ENCODE data around the gene ICAM5.
"Not testable (repeated sequence)": the region's sequence is repeated elsewhere in the genome, so short reads cannot be mapped to it uniquely, and the experiment has no call there.

The ICAM5 gene

DNA sequence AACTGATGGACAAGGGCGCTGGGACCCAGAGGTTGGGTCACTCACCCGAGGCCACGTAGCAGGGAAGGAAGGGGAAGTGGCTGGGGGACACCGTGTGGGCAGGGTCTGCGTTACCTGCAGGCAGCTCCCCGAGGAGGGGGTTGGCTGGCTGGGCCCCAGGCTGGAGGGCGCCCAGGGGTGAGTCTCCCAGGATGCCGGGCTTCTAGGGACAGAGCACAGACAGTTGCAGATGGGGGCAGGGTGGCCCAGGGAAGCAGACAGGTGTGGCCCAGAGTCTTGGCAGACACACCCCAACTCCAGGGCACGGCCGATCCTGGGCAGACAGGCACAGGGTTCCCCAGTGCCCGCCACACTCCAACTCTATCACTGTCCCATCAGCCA is 31.7 kb downstream of the ICAM5 start:
- DNase-seq: no peak

DNA sequence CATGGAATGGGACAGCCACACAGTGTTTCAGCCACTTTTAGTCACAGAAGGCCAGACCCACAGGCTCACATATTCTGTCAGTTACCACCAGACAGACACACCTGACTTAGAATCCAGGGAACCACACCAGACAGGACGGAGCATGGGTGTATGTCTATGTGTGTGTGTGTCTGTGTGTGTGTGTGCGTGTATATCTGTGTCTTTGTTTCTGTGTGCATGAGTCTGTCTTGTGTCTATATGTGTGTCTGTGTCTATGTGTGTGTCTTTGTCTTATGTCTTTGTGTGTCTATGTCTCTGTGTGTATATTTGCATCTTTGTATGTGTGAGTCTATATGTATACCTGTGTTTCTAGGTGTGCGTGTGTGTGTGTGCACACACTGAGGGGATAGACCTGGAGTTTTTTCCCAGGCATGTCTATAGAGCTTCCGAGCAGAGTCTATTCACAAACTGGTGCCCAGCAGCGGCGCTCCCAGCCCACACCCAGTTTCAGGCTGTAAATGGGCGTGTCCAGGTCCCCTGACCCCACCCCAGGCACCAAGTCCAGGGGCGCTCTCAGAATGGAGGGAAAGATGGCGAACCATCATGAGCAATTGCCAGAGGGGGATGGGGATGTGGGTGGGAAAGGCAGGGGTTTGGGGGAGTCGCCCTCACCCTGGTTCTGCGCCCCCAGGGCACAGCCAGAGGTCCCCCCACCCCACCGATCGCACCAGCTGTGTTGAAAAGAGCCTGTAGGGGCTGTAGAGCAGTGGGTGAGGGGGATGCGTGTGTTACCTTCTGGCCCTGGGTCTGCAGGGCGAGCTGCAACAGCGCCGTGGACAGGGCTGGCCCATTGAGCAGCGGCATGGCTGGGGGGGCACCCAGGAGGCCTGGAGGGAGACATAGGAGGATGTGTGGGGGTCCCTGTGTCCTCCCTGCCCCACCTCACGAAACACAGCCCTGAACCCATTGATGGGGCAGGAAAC is 32.4 kb downstream of the ICAM5 start:
- no peak for DNase-seq

DNA sequence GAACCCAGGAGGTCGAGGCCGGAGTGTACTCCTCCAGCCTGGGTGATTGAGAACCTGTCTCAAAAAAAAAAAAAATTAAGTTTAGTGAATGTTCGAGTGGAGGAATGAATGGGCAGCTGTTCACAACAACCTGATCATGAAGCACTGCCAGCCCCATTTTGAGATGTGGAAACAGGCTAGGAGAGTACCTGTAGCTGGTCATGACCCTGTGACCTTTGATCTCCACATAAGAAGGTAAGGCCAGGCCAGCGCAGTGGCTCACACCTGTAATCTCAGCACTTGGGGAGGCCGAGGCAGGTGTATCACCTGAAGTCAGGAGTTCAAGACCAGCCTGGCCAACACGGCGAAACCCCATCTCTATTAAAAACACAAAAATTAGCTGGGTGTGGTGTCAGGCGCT is 36.0 kb downstream of the ICAM5 start:
- DNase-seq: no peak

DNA sequence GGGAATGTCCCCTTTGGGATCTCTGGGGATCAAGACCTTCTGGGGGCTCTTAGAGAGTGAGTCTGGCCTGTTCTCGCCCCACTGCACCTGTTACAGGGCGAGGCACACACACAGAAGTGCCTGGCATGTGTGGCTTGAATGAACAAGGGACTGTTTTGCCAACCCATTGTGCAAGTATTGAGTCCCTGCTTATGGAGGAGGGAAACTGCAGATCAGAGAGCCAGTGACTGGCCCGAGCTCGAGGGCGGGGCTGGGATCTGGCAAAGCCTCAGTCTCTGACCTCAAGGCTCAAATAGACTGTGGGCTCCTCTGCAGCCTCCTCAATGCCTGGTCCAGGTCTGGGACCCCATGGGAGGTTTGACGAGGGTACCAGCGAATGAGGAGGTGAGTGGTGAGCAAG is 38.0 kb downstream of the ICAM5 start:
- no peak for DNase-seq

DNA sequence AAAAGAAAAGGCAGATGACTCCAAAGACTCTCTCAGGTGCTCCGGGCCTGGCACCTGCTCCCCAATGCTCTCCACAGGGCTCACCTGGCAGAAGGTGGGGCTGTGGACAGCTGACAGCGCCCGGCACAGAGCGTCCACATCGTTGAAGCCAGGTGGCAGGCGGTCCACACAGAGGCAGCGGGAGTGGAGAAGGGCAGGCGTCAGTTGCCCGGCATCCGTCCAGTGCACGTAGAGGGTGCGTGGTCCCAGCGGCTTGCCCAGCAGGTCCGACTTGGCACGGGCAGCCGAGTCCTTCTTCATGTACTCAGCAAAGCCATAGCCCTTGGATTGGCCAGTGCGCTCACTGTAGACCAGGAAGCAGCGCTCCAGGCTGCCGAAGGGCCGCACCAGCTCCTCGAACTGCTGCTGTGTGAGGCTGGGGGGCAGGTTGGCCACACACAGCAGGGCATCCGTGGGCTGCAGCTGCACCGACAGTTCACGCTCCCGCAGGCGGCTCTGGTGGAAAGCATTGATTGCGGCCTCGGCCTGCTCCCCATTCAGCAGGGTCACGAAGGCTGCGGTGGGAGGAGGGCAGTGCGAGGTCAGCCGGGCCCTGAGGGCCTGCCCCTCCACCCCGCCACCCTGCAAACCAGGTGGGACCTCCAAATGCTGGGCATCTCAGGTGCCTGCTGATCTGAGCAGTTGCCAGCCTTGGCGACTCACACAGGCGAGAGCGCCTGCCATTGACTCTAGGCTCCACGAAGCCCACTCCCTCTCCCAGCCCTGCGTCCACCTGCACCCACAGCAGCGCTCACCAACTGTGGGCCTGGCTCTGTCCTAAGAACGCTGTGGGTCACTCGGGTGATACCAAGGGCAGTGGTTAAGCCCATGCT is 39.0 kb downstream of the ICAM5 start:
- DNase-seq: no peak

DNA sequence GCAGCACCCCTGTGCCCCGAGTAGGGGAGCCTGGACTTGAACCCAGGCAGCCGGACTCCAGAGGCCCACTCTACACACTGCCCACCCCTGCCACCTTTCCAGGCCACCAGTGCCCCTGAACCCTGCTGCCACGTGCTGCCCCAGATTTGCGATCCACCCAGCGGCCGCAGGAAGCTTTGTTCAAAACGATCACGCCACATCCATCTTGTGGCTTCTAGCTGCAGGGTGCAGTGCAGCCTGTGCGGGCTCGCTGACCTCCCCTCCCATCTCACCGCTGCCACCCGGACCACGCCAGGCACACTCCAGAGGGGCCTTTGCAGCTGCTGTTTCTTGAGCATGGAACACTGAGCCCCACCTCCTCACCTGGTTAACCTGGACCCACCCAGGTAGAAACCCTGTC is 39.8 kb downstream of the ICAM5 start:
- no peak for DNase-seq

DNA sequence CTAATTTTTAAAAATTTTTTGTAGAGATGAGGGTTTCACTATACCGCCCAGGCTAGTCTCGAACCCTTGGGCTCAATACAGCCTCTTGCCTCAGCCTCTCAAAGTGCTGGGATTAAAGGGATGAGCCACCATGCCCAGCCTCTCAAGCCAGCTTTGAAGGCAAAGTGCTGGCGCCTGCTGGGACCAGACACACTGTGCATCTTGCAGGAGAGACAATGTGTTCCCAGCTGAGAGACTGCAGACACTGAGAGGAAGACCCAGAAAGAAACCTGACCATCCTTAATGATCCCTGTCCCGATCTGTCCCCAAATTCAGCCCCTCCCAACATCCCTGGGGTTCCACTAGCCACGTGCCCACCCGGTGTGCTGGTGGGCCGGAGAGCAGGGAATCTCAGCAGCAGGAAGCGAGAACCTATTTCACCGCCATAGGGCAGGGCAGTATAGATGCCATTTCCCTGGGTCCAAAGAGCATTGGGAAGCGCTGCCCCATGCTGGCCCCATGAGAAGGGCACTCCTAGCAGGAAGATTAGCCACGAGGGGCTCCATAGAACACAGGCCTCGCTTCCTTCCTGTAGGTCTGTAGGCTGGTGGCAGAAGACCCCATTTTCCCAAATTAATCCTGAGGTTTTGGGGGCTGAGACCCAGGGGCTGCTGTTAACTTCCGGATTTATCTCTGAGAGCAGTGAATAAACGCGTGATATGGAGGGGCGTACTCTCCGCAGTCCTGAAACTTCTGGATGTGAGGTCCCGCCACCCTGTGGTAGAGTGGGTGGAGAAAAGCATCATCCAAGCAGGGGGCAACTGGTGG is 42.6 kb downstream of the ICAM5 start:
- DNase-seq: peak; percentile 42

DNA sequence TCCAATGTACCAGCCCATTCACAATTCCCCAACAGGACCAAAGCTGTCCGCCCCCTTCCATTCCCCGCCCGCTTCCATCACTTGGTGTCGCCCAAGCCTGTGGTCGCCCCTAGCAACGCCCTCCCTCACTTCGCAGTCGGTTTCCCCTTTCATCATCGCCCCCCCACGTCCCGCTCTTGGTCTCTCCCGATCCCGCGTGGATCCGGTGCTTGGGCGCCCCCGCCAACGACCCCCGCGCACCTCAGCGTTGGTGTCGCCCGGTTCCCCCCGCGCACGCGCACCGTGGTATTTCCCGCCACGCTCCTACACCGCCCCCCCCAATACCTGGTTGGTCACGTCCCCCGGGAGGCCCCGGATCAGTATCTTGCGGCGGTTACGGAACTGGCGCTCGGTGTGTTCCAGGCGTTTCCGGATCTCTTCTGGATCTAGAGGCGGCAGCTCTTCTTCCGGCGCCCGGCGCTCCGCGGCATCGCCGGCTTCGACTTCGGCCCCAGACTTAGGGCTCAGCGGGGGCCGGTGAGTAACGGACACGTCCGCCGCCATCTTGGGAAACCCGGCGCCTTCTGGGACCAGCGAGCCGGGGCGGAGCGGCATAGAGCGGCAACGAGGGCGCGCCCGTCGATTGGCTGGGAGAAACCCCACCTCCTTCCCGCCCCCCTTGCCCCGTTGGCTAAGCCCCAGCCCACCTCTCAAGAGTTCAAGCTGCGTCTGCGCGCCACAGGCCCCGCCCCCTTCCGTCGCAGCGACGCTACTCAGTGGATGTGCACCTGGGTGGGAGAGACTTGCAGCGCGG is 43.4 kb downstream of the ICAM5 start, which contains the start of gene RAVER1:
RAVER1 (minus strand) TSS at position 565 of the 793 bp plus-strand sequence; CDS start at position 543, 22 bp downstream.
- peak; percentile 98 for DNase-seq

DNA sequence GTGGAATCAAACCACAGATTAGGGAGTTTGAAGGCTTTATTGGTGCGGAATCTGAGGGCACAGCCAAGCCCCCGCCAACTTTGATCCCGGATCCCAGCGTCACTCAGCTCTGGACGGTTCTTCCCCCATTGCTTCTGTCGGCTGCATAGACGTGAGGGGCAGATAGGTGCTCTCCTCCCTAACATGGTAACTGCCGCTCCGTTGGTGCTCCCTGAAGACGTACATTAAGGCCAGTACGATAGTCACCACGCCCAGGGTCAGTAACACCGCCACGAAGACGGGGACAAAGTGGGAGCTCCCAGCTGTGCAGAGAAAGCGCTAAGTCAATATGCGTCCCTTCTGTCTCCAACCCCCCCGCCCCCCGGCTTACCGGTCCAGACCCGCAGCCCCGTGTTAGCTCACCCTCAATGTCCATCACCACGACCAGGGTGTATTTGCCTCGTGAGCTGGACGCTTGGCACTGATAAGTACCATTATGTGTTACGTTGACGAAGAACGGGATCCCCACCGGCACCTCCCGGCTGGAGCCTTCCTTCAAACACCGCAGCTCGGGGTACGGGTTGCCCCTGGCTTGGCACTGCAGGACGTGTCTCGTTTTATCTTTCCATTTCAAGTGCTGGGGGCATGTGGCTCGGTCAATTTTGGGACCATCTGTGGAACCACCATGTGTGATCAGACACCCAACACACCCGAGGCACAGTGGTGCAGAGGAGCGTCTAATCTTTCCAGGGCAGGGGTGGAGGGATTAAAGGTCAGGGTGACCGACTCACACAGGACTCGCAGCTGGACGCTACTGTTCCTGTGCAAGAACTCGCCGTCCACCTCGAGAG is 44.2 kb downstream of the ICAM5 start:
- DNase-seq: peak; percentile 35

DNA sequence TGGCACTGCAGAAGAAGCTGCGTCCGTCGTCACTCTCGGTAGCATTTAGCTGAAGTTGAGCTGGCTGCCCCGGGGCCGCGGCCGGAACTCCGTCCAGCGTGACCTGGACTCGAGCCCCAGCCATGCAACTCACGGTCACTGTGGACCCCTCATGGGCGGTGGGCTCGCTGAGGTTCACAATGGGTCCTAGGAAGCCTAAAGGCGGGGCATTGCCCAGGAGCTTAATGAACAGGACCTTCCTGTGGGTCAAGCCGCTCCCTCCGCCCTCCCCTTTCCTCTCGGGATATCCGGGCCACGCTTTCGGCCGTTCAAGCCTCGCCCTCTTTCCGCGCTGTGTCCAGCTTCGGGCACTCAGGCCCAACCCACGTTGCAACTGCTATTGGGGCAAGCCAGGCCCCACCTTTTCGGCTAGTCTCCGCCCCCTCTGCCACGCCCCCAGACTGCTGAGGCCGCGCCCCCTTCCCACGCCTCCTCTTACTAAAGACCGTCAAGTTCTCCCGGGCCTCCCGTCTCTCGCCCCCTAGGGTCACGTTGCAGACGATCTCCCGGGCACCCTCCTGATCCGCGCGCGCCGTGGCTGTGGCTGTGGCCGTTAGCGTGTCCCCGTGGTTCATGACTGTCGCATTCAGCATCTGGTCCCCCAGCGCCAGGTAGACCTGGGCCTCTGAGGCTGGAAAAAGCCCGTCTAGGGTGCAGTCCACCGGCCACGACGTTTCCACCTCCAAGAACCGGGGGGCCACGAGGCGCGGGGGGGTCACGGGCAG is 45.0 kb downstream of the ICAM5 start:
- DNase-seq: peak; percentile 93

DNA sequence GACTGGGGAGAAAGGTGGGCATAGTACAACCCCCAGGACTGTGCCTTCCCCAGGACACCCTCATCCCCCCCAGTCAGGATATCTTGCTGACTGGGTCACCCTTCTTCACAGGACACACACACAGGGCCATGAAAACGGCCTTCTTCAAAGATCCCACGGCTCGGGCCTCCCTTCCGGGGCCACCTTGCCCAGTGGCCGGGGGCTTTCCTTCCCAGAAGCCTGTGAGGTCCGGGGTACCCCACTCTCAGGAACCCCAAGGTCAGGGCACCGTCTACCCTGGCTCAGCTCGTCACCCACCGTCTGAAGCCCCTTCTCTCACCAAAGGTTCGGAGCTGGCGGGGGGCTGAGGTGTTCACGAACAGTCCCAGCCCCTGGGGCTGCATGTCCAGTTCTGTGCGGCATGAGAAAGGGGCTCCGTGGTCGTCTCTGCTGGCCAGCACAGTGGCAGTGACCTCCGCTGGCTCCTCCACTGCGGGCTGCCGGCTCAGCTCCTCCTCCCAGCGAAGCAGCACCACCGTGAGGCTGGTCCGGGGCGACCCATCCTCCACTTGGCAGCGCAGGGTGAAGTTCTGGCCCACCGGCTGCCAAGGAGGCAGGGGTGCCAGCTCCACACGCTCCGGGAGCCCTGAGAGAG is 45.7 kb downstream of the ICAM5 start:
- DNase-seq: no peak

DNA sequence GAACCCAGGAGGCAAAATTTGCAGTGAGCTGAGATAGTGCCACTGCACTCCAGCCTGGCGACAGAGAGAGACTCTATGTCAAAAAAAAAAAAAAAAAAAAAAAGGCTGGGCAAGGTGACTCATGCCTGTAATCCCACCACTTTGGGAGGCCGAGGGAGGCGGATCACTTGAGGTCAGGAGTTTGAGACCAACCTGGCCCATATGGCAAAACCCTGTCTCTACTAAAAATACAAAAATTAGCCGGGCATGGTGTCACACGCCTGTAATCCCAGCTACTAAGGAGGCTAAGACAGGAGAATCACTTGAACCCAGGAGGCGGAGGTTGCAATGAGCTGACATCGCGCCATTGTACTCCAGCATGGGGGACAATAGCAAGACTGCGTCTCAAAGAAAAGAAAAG is 47.0 kb downstream of the ICAM5 start:
- not testable (repeated sequence) for DNase-seq

DNA sequence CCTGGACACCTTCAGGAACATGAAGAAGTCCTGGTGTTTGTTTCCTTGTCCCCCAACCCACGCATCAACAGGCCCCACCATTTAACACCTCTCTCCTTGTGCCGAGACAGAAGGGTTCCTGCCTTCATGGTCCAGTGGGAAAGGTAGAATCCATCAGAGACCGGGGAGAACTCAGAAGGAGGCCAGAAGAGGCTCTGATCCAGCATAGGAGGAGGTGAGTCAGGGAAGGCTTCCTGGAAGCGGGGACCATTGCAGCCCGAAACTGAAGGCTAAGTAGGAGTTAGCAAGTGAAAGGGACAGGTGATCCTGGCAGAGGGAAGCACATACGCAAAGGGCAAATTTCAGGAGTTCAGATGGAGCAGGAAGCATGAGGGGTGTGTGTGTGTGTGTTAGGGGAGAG is 49.2 kb downstream of the ICAM5 start:
- DNase-seq: no peak

DNA sequence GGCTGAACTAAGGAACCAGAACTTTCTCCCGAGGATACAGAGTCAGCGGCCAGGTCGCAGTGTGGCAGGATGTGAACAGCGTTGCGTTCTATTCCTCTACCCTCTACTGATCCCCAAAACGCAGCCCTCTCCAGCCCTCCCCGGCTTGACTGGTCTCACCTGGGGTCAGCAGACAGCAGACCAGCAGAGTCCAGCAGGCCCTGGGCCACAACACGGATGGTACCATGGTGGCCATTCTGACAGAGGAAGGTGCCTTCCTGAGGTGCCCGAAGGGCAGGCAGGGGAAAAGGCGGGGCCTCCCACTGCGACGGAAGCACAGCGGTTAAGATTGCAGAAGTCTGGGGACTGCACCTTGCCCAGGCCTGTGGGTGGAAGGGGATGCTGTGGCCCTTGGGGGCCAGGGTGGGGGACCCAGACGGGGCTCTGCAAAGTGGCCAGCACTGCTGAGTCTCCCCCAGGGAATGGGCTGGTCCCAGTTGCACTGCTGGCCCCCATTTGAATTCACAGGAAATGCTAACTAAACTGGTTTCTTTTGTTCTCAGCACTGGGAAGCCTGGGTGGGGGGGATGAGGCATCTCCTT is 49.7 kb downstream of the ICAM5 start, which contains the start of gene ICAM3:
ICAM3 (minus strand) TSS at position 245 of the 581 bp plus-strand sequence; CDS start at position 235, 10 bp downstream.
- no peak for DNase-seq

DNA sequence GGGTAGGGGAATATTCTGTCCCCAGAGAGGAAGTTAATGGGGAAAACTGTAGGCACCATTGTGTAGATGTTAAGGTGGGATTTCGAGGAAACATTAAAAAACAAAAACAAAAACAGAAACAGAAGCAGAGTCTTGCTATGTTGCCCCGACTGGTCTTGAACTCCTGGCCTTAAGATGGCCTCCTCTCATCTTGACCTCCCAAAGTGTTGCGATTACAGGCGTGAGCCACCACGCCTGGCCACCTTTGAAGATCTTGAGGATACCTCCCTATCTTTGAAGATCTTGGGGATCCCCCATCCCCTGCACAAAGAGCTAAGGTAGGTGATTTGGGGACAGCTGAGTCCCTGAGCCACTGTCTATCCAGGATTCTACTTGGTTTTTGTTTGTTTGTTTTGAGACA is 50.2 kb downstream of the ICAM5 start:
- no peak for DNase-seq

DNA sequence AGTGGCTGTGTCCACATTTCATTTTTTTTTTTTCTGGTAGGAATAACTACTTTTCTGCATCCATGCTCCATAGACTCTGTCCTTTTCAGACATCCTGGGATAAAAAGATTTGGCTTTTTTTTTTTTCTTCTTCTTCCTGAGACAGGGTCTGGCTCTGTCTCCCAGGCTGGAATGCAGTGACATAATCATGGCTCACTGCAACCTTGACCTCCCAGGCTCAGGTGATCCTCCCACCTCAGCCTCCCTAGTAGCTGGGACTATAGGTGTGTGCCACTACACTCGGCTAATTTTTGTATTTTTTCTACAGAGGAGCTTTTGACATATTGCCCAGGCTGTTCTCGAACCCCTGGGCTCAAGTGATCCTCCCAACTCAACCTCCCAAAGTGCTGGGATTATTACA is 53.7 kb downstream of the ICAM5 start:
- DNase-seq: no peak

DNA sequence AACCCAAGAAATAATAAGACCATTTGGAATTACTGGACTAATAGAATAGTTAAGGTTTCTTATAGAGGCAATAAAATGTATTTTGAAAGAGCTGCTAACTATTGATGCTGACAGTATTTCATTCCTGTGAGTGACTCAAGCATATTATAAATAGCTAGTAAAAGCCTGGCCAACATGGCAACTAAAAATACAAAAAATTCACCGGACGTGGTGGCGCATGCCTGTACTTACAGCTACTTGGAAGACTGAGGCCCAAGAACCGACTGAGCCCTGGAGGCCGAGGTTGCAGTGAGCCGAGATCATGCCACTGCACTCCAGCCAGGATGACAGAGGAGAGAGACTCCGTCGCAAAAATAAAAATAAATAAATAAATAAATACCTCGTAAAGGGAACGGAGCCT is 55.0 kb downstream of the ICAM5 start:
- no peak for DNase-seq

Data from NCI-H82 (cell line).